ENCODE measurements around the gene AKIRIN1. TPM values are rescaled to one million over a fixed set of nuclear protein-coding genes. Genes with fewer than 3 reads are reported as not detected.
"Not testable (repeated sequence)": the region's sequence is repeated elsewhere in the genome, so short reads cannot be mapped to it uniquely, and the experiment has no call there.

Gene AKIRIN1
- total RNA-seq, 3 donors from 2014 or later (not counting 1 experiment from before 2014, with no cell fraction given): 70.4 to 80.7 (median 73.2) TPM

DNA sequence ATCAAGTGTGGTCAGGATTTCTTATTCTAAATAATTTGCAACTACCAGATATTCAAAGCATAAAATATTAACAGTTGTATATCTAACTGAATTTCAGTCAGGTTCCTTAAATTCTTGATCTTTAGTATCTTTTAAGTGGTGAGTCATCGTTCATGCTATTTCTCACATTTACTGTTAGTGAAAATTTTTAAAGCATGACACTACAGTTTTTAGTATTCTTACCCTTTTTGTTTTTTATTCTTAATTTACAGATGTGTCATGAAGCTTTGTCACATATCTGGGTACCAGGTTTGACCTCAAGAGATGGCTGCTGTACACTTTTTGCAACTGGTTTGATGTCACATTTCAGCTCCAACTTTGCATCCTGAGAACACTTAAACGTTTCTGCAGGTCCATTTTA, 12.7 kb downstream of the AKIRIN1 start:
- peaks cover 80% of the 10 kb centered on the region for H3K36me3 ChIP-seq (ENCODE audit: control insufficient read depth, insufficient read depth, low read length)
- peaks cover 43% of the 10 kb centered on the region for H3K36me3 Mint-ChIP-seq

DNA sequence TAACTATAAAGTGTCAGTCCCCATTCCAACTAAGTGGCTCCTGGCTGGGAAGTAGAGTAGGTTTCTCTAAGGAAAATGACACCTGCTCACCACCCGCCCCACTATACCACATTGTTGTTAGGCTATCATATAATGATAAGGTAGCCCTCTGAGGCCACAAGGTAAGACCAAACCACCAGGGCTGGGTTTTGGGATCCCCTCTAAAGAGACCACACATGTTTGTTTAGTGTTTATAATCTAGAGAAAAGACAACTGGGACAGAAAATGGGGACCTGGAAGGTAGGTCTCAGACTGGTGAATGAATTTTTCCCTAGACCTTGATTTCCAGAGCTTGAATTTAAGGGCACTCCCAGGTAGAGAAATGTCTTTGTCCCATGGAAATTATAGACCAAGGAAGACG, 15.2 kb downstream of the AKIRIN1 start:
- H3K27ac Mint-ChIP-seq: no peak overlapping the region
- TF ChIP-seq, protein P1, sequence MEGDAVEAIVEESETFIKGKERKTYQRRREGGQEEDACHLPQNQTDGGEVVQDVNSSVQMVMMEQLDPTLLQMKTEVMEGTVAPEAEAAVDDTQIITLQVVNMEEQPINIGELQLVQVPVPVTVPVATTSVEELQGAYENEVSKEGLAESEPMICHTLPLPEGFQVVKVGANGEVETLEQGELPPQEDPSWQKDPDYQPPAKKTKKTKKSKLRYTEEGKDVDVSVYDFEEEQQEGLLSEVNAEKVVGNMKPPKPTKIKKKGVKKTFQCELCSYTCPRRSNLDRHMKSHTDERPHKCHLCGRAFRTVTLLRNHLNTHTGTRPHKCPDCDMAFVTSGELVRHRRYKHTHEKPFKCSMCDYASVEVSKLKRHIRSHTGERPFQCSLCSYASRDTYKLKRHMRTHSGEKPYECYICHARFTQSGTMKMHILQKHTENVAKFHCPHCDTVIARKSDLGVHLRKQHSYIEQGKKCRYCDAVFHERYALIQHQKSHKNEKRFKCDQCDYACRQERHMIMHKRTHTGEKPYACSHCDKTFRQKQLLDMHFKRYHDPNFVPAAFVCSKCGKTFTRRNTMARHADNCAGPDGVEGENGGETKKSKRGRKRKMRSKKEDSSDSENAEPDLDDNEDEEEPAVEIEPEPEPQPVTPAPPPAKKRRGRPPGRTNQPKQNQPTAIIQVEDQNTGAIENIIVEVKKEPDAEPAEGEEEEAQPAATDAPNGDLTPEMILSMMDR (IDR thresholded peaks at IDR 0.05): no peak
- ATAC-seq (no peak), DNase-seq (no peak)
- Histone ChIP-seq H3K36me3 (ENCODE audit: control insufficient read depth, insufficient read depth, low read length) (peaks cover 66% of the 10 kb centered on the region), H3K4me1 (ENCODE audit: control insufficient read depth, insufficient read depth, low read length) (no peaks in the 10 kb centered on the region), H3K27me3 (ENCODE audit: control insufficient read depth, insufficient read depth, low read length) (no peaks in the 10 kb centered on the region), H3K9me3 (ENCODE audit: control insufficient read depth, insufficient read depth, low read length) (no peaks in the 10 kb centered on the region), H3K27ac (ENCODE audit: low read length) (no peak overlapping the region), H3K4me3 (ENCODE audit: low read length) (no peak overlapping the region)
- intact Hi-C loops (cut with micrococcal nuclease): no loop called here
- peaks cover 37% of the 10 kb centered on the region for H3K36me3 Mint-ChIP-seq
- H3K4me3 Mint-ChIP-seq: no peak overlapping the region
- no peaks in the 10 kb centered on the region for H3K27me3 Mint-ChIP-seq (ENCODE audit: low read depth in 2 of 2)
- H3K9me3 Mint-ChIP-seq: no peaks in the 10 kb centered on the region
- H3K4me1 Mint-ChIP-seq: peaks cover 0 to 12% of the 10 kb centered on the region in 2 donors
- 100% methylated on average over 1 of the region's 2 CpGs for WGBS (ENCODE audit: insufficient coverage)

More for the DNA sequence above, 12.7 kb downstream of the AKIRIN1 start:
- TF ChIP-seq, protein P1 (IDR thresholded peaks at IDR 0.05): no peak
- Histone ChIP-seq H3K27ac (ENCODE audit: low read length) (no peak overlapping the region), H3K4me3 (ENCODE audit: low read length) (no peak overlapping the region), H3K4me1 (ENCODE audit: control insufficient read depth, insufficient read depth, low read length) (no peaks in the 10 kb centered on the region), H3K27me3 (ENCODE audit: control insufficient read depth, insufficient read depth, low read length) (no peaks in the 10 kb centered on the region), H3K9me3 (ENCODE audit: control insufficient read depth, insufficient read depth, low read length) (no peaks in the 10 kb centered on the region)
- ATAC-seq: no peak
- Mint-ChIP-seq H3K9me3 (no peaks in the 10 kb centered on the region), H3K27ac (no peak overlapping the region), H3K4me1 (peaks cover 7 to 17% of the 10 kb centered on the region in 2 donors), H3K4me3 (no peak overlapping the region), H3K27me3 (ENCODE audit: low read depth in 2 of 2) (no peaks in the 10 kb centered on the region)
- 57% methylated on average over 1 of the region's 2 CpGs for WGBS (ENCODE audit: insufficient coverage)
- DNase-seq: no peak
- intact Hi-C loops (cut with micrococcal nuclease): no loop called here

DNA sequence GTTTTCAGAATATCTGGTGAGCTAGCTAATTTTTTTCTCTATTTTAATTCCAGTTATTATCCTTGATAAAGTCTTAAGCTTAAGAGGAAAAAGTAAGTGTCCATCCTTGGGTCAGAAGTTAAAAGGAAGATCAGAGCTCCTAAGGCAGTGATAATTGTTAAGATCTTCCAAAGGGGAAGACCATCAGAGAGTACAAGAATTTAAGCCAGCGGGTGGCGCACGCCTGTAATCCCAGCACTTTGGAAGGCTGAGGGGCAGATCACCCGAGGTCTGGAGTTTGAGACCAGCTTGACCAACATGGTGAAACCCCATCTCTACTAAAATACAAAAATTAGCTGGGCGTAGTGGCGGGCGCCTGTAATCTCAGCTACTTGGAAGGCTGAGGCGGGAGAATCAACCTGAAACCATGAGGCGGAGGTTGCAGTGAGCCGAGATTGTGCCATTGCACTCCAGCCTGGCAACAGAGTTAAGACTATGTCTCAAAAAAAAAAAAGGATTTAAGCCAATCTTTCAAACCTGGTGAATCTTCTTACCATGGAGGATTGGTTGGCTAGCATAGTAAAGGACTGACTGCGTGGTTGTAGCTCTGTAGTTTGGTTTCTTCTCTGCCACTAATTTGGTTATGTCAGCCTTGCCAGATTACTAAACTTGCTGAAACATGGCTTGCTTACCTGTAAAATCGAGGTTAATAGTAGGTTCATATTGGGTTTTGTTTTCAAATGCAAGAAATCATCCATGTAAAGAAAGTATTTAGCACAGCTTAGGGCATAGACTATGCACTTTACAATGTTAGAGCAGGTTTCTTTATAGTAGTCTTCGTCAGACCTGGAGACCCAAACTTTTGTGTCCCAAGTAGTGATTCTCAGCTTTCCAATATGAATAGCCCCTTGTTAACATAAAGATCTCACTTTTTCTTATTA, 15.9 kb downstream of the AKIRIN1 start:
- no peaks in the 10 kb centered on the region for H3K9me3 Mint-ChIP-seq
- Histone ChIP-seq H3K27ac (ENCODE audit: low read length) (no peak overlapping the region), H3K4me1 (ENCODE audit: control insufficient read depth, insufficient read depth, low read length) (no peaks in the 10 kb centered on the region), H3K27me3 (ENCODE audit: control insufficient read depth, insufficient read depth, low read length) (no peaks in the 10 kb centered on the region), H3K4me3 (ENCODE audit: low read length) (no peak overlapping the region), H3K36me3 (ENCODE audit: control insufficient read depth, insufficient read depth, low read length) (peaks cover 59% of the 10 kb centered on the region), H3K9me3 (ENCODE audit: control insufficient read depth, insufficient read depth, low read length) (no peaks in the 10 kb centered on the region)
- TF ChIP-seq, protein P1 (IDR thresholded peaks at IDR 0.05): no peak
- H3K4me1 Mint-ChIP-seq: peaks cover 0 to 6% of the 10 kb centered on the region in 2 donors
- peaks cover 30% of the 10 kb centered on the region for H3K36me3 Mint-ChIP-seq
- intact Hi-C loops (cut with micrococcal nuclease): no loop called here
- WGBS (ENCODE audit: insufficient coverage): 94% methylated on average over 12 of the region's 13 CpGs
- H3K27ac Mint-ChIP-seq: peak overlapping the region in 1 of 2 donors; percentile 11
- no peaks in the 10 kb centered on the region for H3K27me3 Mint-ChIP-seq (ENCODE audit: low read depth in 2 of 2)
- ATAC-seq (no peak), DNase-seq (no peak)
- no peak overlapping the region for H3K4me3 Mint-ChIP-seq

DNA sequence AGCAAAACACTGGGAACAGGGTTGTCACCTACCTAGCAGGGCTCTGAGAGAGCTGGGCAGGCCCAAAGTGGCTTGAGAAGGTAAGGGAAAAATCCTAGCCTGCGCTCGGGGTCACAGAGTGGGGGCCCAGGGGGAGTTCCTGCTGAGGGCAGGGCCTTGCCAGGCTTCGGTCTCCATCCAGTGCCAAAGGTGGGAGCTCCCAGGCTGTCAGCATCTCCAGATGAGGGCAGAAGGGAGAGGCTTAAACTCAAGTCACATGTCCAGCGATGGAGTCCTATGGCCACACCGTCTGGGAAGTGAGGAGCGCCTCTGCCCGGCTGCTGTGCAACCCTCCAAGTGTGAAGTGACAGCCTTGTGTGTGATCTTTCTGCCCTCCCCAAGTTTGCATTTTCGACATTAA, 23.9 kb downstream of the AKIRIN1 start:
- intact Hi-C loops (cut with micrococcal nuclease); H3K27me3 Mint-ChIP-seq (ENCODE audit: low read depth in 2 of 2); H3K36me3 ChIP-seq (ENCODE audit: control insufficient read depth, insufficient read depth, low read length); ATAC-seq; H3K36me3 Mint-ChIP-seq; H3K4me1 Mint-ChIP-seq; H3K27ac Mint-ChIP-seq; H3K4me3 ChIP-seq (ENCODE audit: low read length); H3K27me3 ChIP-seq (ENCODE audit: control insufficient read depth, insufficient read depth, low read length); H3K9me3 Mint-ChIP-seq; H3K27ac ChIP-seq (ENCODE audit: low read length); H3K4me1 ChIP-seq (ENCODE audit: control insufficient read depth, insufficient read depth, low read length); H3K4me3 Mint-ChIP-seq; DNase-seq; H3K9me3 ChIP-seq (ENCODE audit: control insufficient read depth, insufficient read depth, low read length): not testable (repeated sequence)
- 96% methylated on average over 7 of the region's 8 CpGs for WGBS (ENCODE audit: insufficient coverage)

All from natural killer cell (primary cell).